ENCODE measurements around the gene MSMO1.

MSMO1 gene

DNA sequence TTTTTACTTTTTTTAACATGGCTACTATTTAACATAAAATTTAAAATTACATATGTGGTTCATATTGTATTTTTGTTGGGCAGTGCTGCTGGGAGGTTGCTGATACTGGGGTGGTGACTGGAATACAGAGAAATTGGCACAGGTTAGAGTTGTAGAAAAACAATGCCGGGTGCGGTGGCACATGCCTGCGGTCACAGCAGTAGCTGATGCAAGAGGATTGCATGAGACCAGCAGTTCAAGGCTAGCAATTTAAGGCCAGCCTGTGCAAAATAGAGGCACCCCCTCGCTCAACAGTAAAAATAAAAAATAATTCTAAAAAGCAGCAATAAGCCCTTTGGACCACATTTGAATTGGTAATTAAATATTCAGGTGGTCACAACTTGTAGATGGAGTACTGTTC is 39.6 kb downstream of the MSMO1 start:
- no peak overlapping the region for H3K27ac ChIP-seq (ENCODE audit: low read depth, low read length)
- H2AFZ ChIP-seq (ENCODE audit: low read depth, low read length, severe bottlenecking), result no peak overlapping the region
- H3K9me3 ChIP-seq (ENCODE audit: insufficient read depth, low read length), result no peaks in the 10 kb centered on the region
- H3K4me3 ChIP-seq (ENCODE audit: insufficient read depth, low read length, poor library complexity, severe bottlenecking), result no peak overlapping the region
- TF ChIP-seq EZH2phosphoT487 (conservative IDR thresholded peaks at IDR 0.05; ENCODE audit: low read length), result no peak
- no peaks in the 10 kb centered on the region for H4K20me1 ChIP-seq (ENCODE audit: low read depth, low read length)
- H3F3A ChIP-seq (ENCODE audit: insufficient read depth), result no peaks in the 10 kb centered on the region
- H3K36me3 ChIP-seq (ENCODE audit: low read length), result no peaks in the 10 kb centered on the region
- no peaks in the 10 kb centered on the region for H3K27me3 ChIP-seq (ENCODE audit: low read length)
- no peak overlapping the region for H3K4me2 ChIP-seq (ENCODE audit: low read depth, low read length, poor library complexity, severe bottlenecking)
- no peaks in the 10 kb centered on the region for H3K9me2 ChIP-seq (replicated peaks; ENCODE audit: insufficient read depth, low read length)
- H3K79me2 ChIP-seq (ENCODE audit: insufficient read depth, low read length), result no peaks in the 10 kb centered on the region
- H3K9ac ChIP-seq (ENCODE audit: low read length), result no peak overlapping the region

DNA sequence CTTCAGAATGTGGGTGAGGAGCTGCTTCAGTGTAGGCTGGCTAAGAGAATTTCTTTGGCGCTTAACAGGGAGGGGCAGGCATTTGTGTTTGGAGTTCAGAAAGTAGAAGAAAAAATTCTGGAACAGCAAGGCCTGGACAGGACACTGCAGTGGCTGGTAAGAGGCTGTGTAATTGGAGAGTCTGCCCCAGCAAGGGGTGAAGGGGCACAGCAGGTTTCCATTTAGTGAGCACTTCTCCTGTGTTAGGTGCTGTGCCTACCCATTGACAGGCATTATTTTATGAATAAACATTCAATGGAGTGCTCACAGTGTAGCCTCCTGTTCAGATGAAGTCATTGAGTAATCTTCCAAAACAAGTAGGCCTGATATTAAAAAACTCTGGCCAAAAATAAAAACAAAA is 40.6 kb downstream of the MSMO1 start:
- no peaks in the 10 kb centered on the region for H3F3A ChIP-seq (ENCODE audit: insufficient read depth)
- TF ChIP-seq CTCF (IDR thresholded peaks at IDR 0.05; ENCODE audit: insufficient read depth, low read length, poor library complexity, severe bottlenecking) (no peak), EZH2phosphoT487 (conservative IDR thresholded peaks at IDR 0.05; ENCODE audit: low read length) (no peak)
- no peak overlapping the region for H2AFZ ChIP-seq (ENCODE audit: low read depth, low read length, severe bottlenecking)
- H4K20me1 ChIP-seq (ENCODE audit: low read depth, low read length), result no peaks in the 10 kb centered on the region
- H3K27ac ChIP-seq (ENCODE audit: low read depth, low read length), result no peak overlapping the region
- H3K4me3 ChIP-seq (ENCODE audit: insufficient read depth, low read length, poor library complexity, severe bottlenecking), result no peak overlapping the region
- H3K9me3 ChIP-seq (ENCODE audit: insufficient read depth, low read length), result no peaks in the 10 kb centered on the region
- H3K27me3 ChIP-seq (ENCODE audit: low read length), result no peaks in the 10 kb centered on the region
- H3K4me2 ChIP-seq (ENCODE audit: low read depth, low read length, poor library complexity, severe bottlenecking), result no peak overlapping the region
- H3K9ac ChIP-seq (ENCODE audit: low read length), result no peak overlapping the region
- no peaks in the 10 kb centered on the region for H3K36me3 ChIP-seq (ENCODE audit: low read length)
- H3K9me2 ChIP-seq (replicated peaks; ENCODE audit: insufficient read depth, low read length), result no peaks in the 10 kb centered on the region
- no peaks in the 10 kb centered on the region for H3K79me2 ChIP-seq (ENCODE audit: insufficient read depth, low read length)

DNA sequence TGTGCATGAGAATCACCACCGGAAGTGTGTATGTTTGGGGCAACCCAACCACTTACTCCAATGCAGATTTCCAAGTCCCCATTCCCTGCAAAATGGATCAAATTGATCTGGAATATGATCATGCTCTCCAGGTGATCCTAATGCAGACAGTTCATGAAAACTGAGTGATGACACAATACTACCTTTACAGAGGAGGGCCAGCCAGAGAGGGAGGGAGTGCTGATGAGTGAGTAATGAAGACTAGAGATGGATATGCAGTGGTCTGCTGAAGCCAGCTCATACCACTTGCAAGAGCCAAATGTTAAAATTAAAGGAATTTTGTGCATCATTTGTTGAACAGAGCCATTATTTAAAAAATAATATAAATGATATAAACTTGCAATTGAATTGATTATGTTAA is 41.1 kb downstream of the MSMO1 start:
- H3F3A ChIP-seq (ENCODE audit: insufficient read depth), result no peaks in the 10 kb centered on the region
- no peaks in the 10 kb centered on the region for H4K20me1 ChIP-seq (ENCODE audit: low read depth, low read length)
- no peak overlapping the region for H3K9ac ChIP-seq (ENCODE audit: low read length)
- H3K4me2 ChIP-seq (ENCODE audit: low read depth, low read length, poor library complexity, severe bottlenecking), result no peak overlapping the region
- H3K9me3 ChIP-seq (ENCODE audit: insufficient read depth, low read length), result no peaks in the 10 kb centered on the region
- no peaks in the 10 kb centered on the region for H3K9me2 ChIP-seq (replicated peaks; ENCODE audit: insufficient read depth, low read length)
- no peak overlapping the region for H2AFZ ChIP-seq (ENCODE audit: low read depth, low read length, severe bottlenecking)
- H3K36me3 ChIP-seq (ENCODE audit: low read length), result no peaks in the 10 kb centered on the region
- no peaks in the 10 kb centered on the region for H3K27me3 ChIP-seq (ENCODE audit: low read length)
- H3K79me2 ChIP-seq (ENCODE audit: insufficient read depth, low read length), result no peaks in the 10 kb centered on the region
- no peak for TF ChIP-seq CTCF (IDR thresholded peaks at IDR 0.05; ENCODE audit: insufficient read depth, low read length, poor library complexity, severe bottlenecking)
- no peak for TF ChIP-seq EZH2phosphoT487 (conservative IDR thresholded peaks at IDR 0.05; ENCODE audit: low read length)
- H3K4me3 ChIP-seq (ENCODE audit: insufficient read depth, low read length, poor library complexity, severe bottlenecking), result no peak overlapping the region
- no peak overlapping the region for H3K27ac ChIP-seq (ENCODE audit: low read depth, low read length)

GRCh38 chr4:165369522-165369921 is 42.1 kb downstream of the MSMO1 start:
- H3K9me2 ChIP-seq (replicated peaks; ENCODE audit: insufficient read depth, low read length), result no peaks in the 10 kb centered on the region
- no peaks in the 10 kb centered on the region for H3K27me3 ChIP-seq (ENCODE audit: low read length)
- no peaks in the 10 kb centered on the region for H3K79me2 ChIP-seq (ENCODE audit: insufficient read depth, low read length)
- no peak overlapping the region for H3K27ac ChIP-seq (ENCODE audit: low read depth, low read length)
- TF ChIP-seq EZH2phosphoT487 (conservative IDR thresholded peaks at IDR 0.05; ENCODE audit: low read length) (no peak), CTCF (IDR thresholded peaks at IDR 0.05; ENCODE audit: insufficient read depth, low read length, poor library complexity, severe bottlenecking) (no peak)
- H3K36me3 ChIP-seq (ENCODE audit: low read length), result no peaks in the 10 kb centered on the region
- H3K4me2 ChIP-seq (ENCODE audit: low read depth, low read length, poor library complexity, severe bottlenecking), result no peak overlapping the region
- no peaks in the 10 kb centered on the region for H3K9me3 ChIP-seq (ENCODE audit: insufficient read depth, low read length)
- H4K20me1 ChIP-seq (ENCODE audit: low read depth, low read length), result no peaks in the 10 kb centered on the region
- H3F3A ChIP-seq (ENCODE audit: insufficient read depth), result no peaks in the 10 kb centered on the region
- no peak overlapping the region for H3K9ac ChIP-seq (ENCODE audit: low read length)
- no peak overlapping the region for H2AFZ ChIP-seq (ENCODE audit: low read depth, low read length, severe bottlenecking)
- H3K4me3 ChIP-seq (ENCODE audit: insufficient read depth, low read length, poor library complexity, severe bottlenecking), result no peak overlapping the region
